ENCODE results near the gene DNASE1L1.

Gene DNASE1L1

DNA sequence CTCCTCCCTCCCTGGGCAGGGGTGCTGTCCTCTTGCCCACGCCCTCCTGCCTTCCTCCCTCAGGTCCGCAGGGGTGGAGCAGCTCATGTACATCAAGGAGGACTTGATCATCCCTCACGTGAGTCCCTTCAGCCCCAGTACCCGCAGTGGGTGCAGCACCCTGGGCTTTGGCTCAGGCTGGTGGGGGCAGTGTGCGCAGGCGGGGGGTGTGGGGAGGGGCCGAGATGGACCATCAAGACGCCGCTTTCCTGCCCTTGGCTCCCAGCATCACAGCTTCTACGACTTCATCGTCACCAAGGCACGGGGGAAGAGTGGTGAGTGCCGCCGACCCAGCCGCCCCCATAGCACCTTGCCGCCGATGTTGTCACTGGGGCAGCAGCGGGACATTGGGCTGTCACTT, 40.6 kb upstream of the DNASE1L1 start (continued):
- TF ChIP-seq, protein P1, sequence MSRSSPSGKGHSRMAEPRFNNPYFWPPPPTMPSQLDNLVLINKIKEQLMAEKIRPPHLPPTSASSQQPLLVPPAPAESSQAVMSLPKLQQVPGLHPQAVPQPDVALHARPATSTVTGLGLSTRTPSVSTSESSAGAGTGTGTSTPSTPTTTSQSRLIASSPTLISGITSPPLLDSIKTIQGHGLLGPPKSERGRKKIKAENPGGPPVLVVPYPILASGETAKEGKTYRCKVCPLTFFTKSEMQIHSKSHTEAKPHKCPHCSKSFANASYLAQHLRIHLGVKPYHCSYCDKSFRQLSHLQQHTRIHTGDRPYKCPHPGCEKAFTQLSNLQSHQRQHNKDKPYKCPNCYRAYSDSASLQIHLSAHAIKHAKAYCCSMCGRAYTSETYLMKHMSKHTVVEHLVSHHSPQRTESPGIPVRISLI (tag by site-specific recombination; IDR thresholded peaks at IDR 0.05) = no peak

DNA sequence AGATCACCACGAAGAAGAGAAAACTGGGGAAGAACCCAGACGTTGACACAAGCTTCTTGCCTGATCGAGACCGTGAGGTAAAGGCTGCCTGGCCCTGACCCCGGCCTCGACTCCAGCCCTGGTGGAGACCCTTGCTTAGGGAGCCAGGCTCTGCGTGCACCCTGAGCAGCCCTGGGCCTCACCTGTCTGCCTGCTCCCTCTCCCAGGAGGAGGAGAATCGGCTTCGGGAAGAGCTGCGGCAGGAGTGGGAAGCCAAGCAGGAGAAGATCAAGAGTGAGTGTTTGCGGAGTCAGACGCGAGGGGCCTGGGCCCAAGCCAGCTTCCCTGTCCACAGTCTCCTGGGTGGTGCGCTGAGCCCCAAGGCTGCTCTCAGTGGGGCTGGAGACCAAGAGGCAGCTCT, 39.4 kb upstream of the DNASE1L1 start:
- TF ChIP-seq SCRT1 (tag by site-specific recombination; IDR thresholded peaks at IDR 0.05; ENCODE audit: borderline replicate concordance) = no peak
- no peak for TF ChIP-seq BCL11A (tag by site-specific recombination; IDR thresholded peaks at IDR 0.05; ENCODE audit: low read depth)
- TF ChIP-seq ZNF311 (tag by site-specific recombination; IDR thresholded peaks at IDR 0.05; ENCODE audit: borderline replicate concordance) = no peak
- no peak for TF ChIP-seq ZNF658 (tag by site-specific recombination; IDR thresholded peaks at IDR 0.05)
- TF ChIP-seq KLF16 (tag by site-specific recombination; IDR thresholded peaks at IDR 0.05) = no peak
- no peak for TF ChIP-seq ZNF433 (tag by site-specific recombination; IDR thresholded peaks at IDR 0.05; ENCODE audit: low read depth)
- no peak for TF ChIP-seq ZNF423 (tag by site-specific recombination; IDR thresholded peaks at IDR 0.05)
- no peak for TF ChIP-seq ZNF184 (tag by site-specific recombination; IDR thresholded peaks at IDR 0.05)
- TF ChIP-seq ZNF837 (tag by site-specific recombination; IDR thresholded peaks at IDR 0.05) = no peak
- no peak for TF ChIP-seq ZNF747 (tag by site-specific recombination; IDR thresholded peaks at IDR 0.05)
- no peak for TF ChIP-seq ZIC2 (tag by site-specific recombination; IDR thresholded peaks at IDR 0.05)
- no peak for TF ChIP-seq ZNF112 (tag by site-specific recombination; IDR thresholded peaks at IDR 0.05)
- no peak for TF ChIP-seq WT1 (tag by site-specific recombination; IDR thresholded peaks at IDR 0.05)
- TF ChIP-seq ZNF391 (tag by site-specific recombination; IDR thresholded peaks at IDR 0.05; ENCODE audit: borderline replicate concordance, low read depth) = no peak
- no peak for TF ChIP-seq ZNF133 (tag by site-specific recombination; IDR thresholded peaks at IDR 0.05)
- TF ChIP-seq ZFP69B (tag by site-specific recombination; IDR thresholded peaks at IDR 0.05) = no peak
- TF ChIP-seq ZNF202 (tag by site-specific recombination; IDR thresholded peaks at IDR 0.05; ENCODE audit: borderline replicate concordance) = no peak
- TF ChIP-seq ZNF664 (tag by site-specific recombination; IDR thresholded peaks at IDR 0.05) = no peak
- ChIA-PET CTCF (no interaction called here), POLR2A (no interaction called here)
- peaks cover 4 to 78% of the 10 kb centered on the region in 2 experiments; a peak in 2 of 3 replicates for H3K36me3 ChIP-seq (ENCODE audit: control insufficient read depth in 2 of 2, insufficient read depth in 1 of 2, low read length in 2 of 2)
- no peak overlapping the region for H3K27ac ChIP-seq (ENCODE audit: extremely low read depth, low read depth, low read length)
- no peaks in the 10 kb centered on the region for H3K4me1 ChIP-seq (ENCODE audit: control insufficient read depth, insufficient read depth, low read length)
- H3K4me3 ChIP-seq (ENCODE audit: low read depth, low read length) = no peak overlapping the region
- H3K9me3 ChIP-seq (ENCODE audit: control insufficient read depth, insufficient read depth, low read depth, low read length) = no peaks in the 10 kb centered on the region

DNA sequence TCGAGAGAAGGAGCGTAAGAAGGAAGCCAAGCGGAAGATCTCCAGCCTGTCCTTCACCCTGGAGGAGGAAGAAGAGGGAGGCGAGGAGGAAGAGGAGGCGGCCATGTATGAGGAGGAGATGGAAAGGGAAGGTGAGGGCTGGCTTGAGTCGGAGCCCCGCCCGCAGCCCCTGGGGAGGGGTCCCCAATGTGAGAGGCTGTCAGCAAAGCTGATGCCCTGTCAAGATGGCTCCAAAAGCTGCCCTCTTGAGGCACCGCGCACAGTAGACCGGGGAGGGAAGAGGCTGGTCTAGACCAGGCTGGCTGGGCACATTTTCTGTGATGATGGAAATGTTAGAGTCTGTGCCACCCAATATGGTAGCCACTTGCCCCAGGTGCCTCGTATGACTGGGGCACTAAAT, 37.4 kb upstream of the DNASE1L1 start:
- Histone ChIP-seq H3K9me3 (ENCODE audit: control insufficient read depth, insufficient read depth, low read depth, low read length) (no peaks in the 10 kb centered on the region), H3K27ac (ENCODE audit: extremely low read depth, low read depth, low read length) (no peak overlapping the region), H3K4me1 (ENCODE audit: control insufficient read depth, insufficient read depth, low read length) (no peaks in the 10 kb centered on the region), H3K36me3 (ENCODE audit: control insufficient read depth in 2 of 2, insufficient read depth in 1 of 2, low read length in 2 of 2) (peaks cover 4 to 78% of the 10 kb centered on the region in 2 experiments; a peak in 2 of 3 replicates), H3K4me3 (ENCODE audit: low read depth, low read length) (no peak overlapping the region)
- POLR2A ChIA-PET = no interaction called here
- CTCF ChIA-PET = interaction anchor here (1.1 kb wide), 1 partner anchor 86 kb away, joined by 3 read pairs; no protein-coding TSS in a partner anchor
- TF ChIP-seq, protein P2, sequence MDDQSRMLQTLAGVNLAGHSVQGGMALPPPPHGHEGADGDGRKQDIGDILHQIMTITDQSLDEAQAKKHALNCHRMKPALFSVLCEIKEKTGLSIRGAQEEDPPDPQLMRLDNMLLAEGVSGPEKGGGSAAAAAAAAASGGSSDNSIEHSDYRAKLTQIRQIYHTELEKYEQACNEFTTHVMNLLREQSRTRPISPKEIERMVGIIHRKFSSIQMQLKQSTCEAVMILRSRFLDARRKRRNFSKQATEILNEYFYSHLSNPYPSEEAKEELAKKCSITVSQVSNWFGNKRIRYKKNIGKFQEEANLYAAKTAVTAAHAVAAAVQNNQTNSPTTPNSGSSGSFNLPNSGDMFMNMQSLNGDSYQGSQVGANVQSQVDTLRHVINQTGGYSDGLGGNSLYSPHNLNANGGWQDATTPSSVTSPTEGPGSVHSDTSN (CRISPR knock-in tag; IDR thresholded peaks at IDR 0.05) = no peak
- TF ChIP-seq ZNF596 (tag by site-specific recombination; IDR thresholded peaks at IDR 0.05) = no peak
- TF ChIP-seq GLI4 (tag by site-specific recombination; IDR thresholded peaks at IDR 0.05) = no peak
- no peak for TF ChIP-seq ZNF248 (tag by site-specific recombination; IDR thresholded peaks at IDR 0.05)
- no peak for TF ChIP-seq ZNF416 (tag by site-specific recombination; IDR thresholded peaks at IDR 0.05)
- TF ChIP-seq, protein P3, sequence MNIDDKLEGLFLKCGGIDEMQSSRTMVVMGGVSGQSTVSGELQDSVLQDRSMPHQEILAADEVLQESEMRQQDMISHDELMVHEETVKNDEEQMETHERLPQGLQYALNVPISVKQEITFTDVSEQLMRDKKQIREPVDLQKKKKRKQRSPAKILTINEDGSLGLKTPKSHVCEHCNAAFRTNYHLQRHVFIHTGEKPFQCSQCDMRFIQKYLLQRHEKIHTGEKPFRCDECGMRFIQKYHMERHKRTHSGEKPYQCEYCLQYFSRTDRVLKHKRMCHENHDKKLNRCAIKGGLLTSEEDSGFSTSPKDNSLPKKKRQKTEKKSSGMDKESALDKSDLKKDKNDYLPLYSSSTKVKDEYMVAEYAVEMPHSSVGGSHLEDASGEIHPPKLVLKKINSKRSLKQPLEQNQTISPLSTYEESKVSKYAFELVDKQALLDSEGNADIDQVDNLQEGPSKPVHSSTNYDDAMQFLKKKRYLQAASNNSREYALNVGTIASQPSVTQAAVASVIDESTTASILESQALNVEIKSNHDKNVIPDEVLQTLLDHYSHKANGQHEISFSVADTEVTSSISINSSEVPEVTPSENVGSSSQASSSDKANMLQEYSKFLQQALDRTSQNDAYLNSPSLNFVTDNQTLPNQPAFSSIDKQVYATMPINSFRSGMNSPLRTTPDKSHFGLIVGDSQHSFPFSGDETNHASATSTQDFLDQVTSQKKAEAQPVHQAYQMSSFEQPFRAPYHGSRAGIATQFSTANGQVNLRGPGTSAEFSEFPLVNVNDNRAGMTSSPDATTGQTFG (tag by site-specific recombination; IDR thresholded peaks at IDR 0.05; ENCODE audit: borderline replicate concordance) = no peak
- no peak for TF ChIP-seq ZNF670 (tag by site-specific recombination; IDR thresholded peaks at IDR 0.05; ENCODE audit: low read depth)
- TF ChIP-seq OSR2 (tag by site-specific recombination; IDR thresholded peaks at IDR 0.05) = no peak
- no peak for TF ChIP-seq ZSCAN16 (tag by site-specific recombination; IDR thresholded peaks at IDR 0.05)
- no peak for TF ChIP-seq ZFP41 (tag by site-specific recombination; IDR thresholded peaks at IDR 0.05; ENCODE audit: borderline replicate concordance)
- TF ChIP-seq, protein P4, sequence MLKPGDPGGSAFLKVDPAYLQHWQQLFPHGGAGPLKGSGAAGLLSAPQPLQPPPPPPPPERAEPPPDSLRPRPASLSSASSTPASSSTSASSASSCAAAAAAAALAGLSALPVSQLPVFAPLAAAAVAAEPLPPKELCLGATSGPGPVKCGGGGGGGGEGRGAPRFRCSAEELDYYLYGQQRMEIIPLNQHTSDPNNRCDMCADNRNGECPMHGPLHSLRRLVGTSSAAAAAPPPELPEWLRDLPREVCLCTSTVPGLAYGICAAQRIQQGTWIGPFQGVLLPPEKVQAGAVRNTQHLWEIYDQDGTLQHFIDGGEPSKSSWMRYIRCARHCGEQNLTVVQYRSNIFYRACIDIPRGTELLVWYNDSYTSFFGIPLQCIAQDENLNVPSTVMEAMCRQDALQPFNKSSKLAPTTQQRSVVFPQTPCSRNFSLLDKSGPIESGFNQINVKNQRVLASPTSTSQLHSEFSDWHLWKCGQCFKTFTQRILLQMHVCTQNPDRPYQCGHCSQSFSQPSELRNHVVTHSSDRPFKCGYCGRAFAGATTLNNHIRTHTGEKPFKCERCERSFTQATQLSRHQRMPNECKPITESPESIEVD (tag by site-specific recombination; IDR thresholded peaks at IDR 0.05) = no peak

All from HEK293 (cell line).